Pancreas (tissue), 10 donors: ENCODE measurements around the gene OR8A1. TPM values are rescaled to one million over a fixed set of nuclear protein-coding genes. Genes with fewer than 3 reads are reported as not detected.

Experiments
- ATAC-seq, 4 donors: fragments of 200-7000 bp; cut with Tn5 transposase; one replicate each; pipeline versions ENCODE4 v1.8.0 to v1.9.1; 2020; ENCODE audit warnings: mild to moderate bottlenecking in 4 of 4, moderate library complexity in 4 of 4
- DNase-seq, 6 donors: peaks; one replicate each; pipeline ENCODE4 v3.0.0-alpha.2; 2020
- FAIRE-seq: peaks from 2 replicates; lab custom pipeline; 2012; peaks lifted over from hg19 to GRCh38; lab: Jason Lieb, UNC
- H3K27ac ChIP-seq, 4 donors: fragments of 200-600 bp; sonication (generic); 1 replicate in 3 of 4; 2 replicates in 1 of 4; pipeline versions ENCODE4 v1.5.0 to v1.8.0; 2020
- H3K27me3 ChIP-seq, 4 donors: fragments of 200-600 bp; one replicate each; pipeline ENCODE4 v1.8.0; 2021
- H3K36me3 ChIP-seq, 3 donors: fragments of 200-600 bp; sonication (generic) in 1 of 3; one replicate each; pipeline versions ENCODE4 v1.5.0 to v1.8.0; 2020 to 2021
- H3K4me1 ChIP-seq, 3 donors: fragments of 200-600 bp; one replicate each; pipeline ENCODE4 v1.8.0; 2021
- H3K4me3 ChIP-seq, 4 donors: fragments of 200-600 bp; sonication (generic) in 2 of 4; one replicate each; pipeline versions ENCODE4 v1.5.0 to v1.8.0; 2020 to 2021
- H3K9me3 ChIP-seq, 4 donors: fragments of 200-600 bp; one replicate each; pipeline ENCODE4 v1.8.0; 2021
- WGBS, 2 donors: extraction: QIAGEN DNeasy Blood & Tissue Kit; methylation state at CpG; one replicate each; pipeline ENCODE4 v1.1.7; 2013; 5-methylcytosine and 5-hydroxymethylcytosine counted together
- intact Hi-C, 3 donors: fragments of 100-400 bp; cut with DNase I; formaldehyde crosslinking; loops; one replicate each; pipeline versions ENCODE4 v1.11.1 to v1.14.2; 2022
- polyA plus RNA-seq, 2 donors: library from polyadenylated mRNA; stranded (reverse); fragments of 200-250 nt; gene quantifications; one replicate each; pipeline ENCODE4 v1.2.3, GENCODE V29; 2013
- total RNA-seq, 6 donors: library from RNA; stranded (reverse); fragmentation: NEBNext Ultra II Directional in 4 of 6; extraction: Animal tissue kit (Norgen Biotek cat#: 25700) in 4 of 6; gene quantifications; one replicate each; pipeline versions ENCODE4 v1.2.1 to v1.2.4, GENCODE V29; 2021 to 2023
- TF ChIP-seq, protein P1 (sequence below), 4 donors: fragments of 200-600 bp; sonication (generic) in 3 of 4; IDR thresholded peaks; one replicate each; pipeline versions ENCODE4 v1.5.0 to v1.8.0; 2021; ENCODE audit warnings: antibody characterized with exemption in 4 of 4
- donor health status: healthy with polysubstance abuse.
- donor health status: DM: no; HTN: no; CAD: no; lungs with moderate emphysema.
- donor health status: DM: no; HTN: no; CAD: no.
- donor health status: control.
- donor health status: control.
- donor health status: Bipolar disorder and iron deficiency.
- donor health status: DM: yes; HTN: yes; CAD: no.
- donor health status: DM: no; HTN: no; CAD: no.
- donor health status: DM: no; HTN: no; CAD: no.
- donor health status: DM: yes; HTN: yes; CAD: no.

The OR8A1 gene
- total and polyA plus RNA-seq, 8 donors, result 0.02 TPM; not detected in 7

DNA sequence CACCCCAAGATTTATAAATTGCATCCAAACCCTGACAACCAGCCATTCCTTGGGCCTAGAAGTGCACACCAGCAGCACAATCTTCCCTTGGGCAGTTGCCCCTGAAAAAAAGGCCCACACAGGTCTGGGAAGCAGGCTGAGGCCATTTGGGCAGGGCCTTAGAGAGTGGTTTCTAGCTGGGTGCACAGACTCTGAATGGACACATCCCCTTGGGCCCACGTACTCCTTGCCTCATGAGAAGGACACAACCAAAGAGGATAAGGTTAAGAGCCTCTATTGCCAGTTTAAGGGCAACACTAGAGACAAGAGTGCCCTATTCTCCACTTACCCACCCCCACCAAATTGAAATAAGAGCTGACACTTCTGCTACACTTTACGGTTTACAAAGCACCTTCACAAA lies 40.5 kb downstream of the OR8A1 start:
- FAIRE-seq, result no peak
- DNase-seq, result no peak
- TF ChIP-seq, protein P1, sequence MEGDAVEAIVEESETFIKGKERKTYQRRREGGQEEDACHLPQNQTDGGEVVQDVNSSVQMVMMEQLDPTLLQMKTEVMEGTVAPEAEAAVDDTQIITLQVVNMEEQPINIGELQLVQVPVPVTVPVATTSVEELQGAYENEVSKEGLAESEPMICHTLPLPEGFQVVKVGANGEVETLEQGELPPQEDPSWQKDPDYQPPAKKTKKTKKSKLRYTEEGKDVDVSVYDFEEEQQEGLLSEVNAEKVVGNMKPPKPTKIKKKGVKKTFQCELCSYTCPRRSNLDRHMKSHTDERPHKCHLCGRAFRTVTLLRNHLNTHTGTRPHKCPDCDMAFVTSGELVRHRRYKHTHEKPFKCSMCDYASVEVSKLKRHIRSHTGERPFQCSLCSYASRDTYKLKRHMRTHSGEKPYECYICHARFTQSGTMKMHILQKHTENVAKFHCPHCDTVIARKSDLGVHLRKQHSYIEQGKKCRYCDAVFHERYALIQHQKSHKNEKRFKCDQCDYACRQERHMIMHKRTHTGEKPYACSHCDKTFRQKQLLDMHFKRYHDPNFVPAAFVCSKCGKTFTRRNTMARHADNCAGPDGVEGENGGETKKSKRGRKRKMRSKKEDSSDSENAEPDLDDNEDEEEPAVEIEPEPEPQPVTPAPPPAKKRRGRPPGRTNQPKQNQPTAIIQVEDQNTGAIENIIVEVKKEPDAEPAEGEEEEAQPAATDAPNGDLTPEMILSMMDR (IDR thresholded peaks at IDR 0.05), result no peak
- no peak overlapping the region for H3K4me3 ChIP-seq
- H3K9me3 ChIP-seq, result no peaks in the 10 kb centered on the region
- H3K27me3 ChIP-seq, result peaks cover 0 to 11% (median 0%) of the 10 kb centered on the region in 4 donors
- ATAC-seq, result no peak
- H3K4me1 ChIP-seq, result no peaks in the 10 kb centered on the region
- H3K36me3 ChIP-seq, result no peaks in the 10 kb centered on the region
- H3K27ac ChIP-seq, result no peak overlapping the region
- intact Hi-C loops, result no loop called here
- 80 to 92% methylated on average over 2 of the region's 2 CpGs for WGBS, 2 donors

DNA sequence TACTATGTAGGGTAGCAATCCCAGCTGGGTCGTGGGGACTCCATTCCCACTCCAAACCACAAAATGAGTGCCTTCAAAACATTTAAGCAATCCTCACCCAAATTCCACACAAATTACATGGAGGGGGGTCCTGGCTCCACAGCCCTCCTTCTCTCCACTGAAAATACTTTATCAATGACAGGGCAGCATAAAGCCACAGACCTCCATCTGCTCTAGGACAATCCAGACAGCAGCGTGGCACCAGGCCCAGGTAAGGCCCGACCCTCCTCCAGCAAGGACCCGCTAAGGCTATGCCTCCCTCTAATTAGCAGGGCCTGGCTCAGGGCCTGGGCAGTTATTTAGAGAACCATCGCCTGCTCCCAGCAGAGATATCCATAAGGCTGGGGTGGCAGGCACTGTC lies 41.3 kb downstream of the OR8A1 start, which contains the start of gene PANX3:
Gene PANX3, plus strand, starts transcription at position 365 of the 400 bp plus-strand sequence. CDS start 129 bp downstream, outside the sequence.
- TF ChIP-seq, protein P1 (IDR thresholded peaks at IDR 0.05), result no peak
- no peak within 1 kb of the TSS for H3K27ac ChIP-seq
- DNase-seq (no peak), FAIRE-seq (no peak), ATAC-seq (no peak)
- no peaks in the 10 kb centered on the region for H3K4me1 ChIP-seq
- H3K9me3 ChIP-seq, result no peaks in the 10 kb centered on the region
- intact Hi-C loops, result no loop called here
- 54 to 74% methylated on average over 5 of the region's 5 CpGs for WGBS, 2 donors
- H3K36me3 ChIP-seq, result no peaks in the 10 kb centered on the region
- no peak within 1 kb of the TSS for H3K4me3 ChIP-seq
- H3K27me3 ChIP-seq, result peaks cover 0 to 11% (median 0%) of the 10 kb centered on the region in 4 donors

DNA sequence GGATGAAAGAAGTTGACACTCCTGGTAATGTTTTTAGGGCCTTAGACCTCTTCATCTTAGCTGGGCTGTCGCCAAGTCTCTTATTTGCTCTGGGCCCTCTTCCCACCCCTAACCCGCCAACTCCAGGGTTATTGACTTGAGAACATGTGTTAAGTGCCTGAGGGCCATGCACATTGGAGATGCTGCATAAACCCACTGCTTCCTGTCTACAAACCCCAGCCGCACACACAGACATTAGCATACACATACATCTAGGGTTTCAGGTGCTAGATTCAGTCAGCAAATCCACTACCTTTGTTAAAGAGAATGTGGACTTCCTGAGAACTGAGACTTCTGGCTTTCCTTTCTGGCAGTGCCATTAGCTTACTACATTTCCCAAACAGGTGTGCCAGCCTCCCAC lies 42.2 kb downstream of the OR8A1 start:
- Histone ChIP-seq H3K9me3 (no peaks in the 10 kb centered on the region), H3K4me1 (no peaks in the 10 kb centered on the region), H3K4me3 (no peak overlapping the region), H3K36me3 (no peaks in the 10 kb centered on the region), H3K27ac (no peak overlapping the region), H3K27me3 (peaks cover 0 to 11% (median 0%) of the 10 kb centered on the region in 4 donors)
- TF ChIP-seq, protein P1 (IDR thresholded peaks at IDR 0.05), result no peak
- DNase-seq (no peak), FAIRE-seq (no peak), ATAC-seq (no peak)
- intact Hi-C loops, result no loop called here
- WGBS, 2 donors, result 55 to 66% methylated on average over 3 of the region's 3 CpGs

- intact Hi-C loops, result no loop called here
- ATAC-seq, result no peak
- TF ChIP-seq, protein P1 (IDR thresholded peaks at IDR 0.05), result no peak
Observed at GRCh38 chr11:124612567-124613246, 42.9 kb downstream of the OR8A1 start.

DNA sequence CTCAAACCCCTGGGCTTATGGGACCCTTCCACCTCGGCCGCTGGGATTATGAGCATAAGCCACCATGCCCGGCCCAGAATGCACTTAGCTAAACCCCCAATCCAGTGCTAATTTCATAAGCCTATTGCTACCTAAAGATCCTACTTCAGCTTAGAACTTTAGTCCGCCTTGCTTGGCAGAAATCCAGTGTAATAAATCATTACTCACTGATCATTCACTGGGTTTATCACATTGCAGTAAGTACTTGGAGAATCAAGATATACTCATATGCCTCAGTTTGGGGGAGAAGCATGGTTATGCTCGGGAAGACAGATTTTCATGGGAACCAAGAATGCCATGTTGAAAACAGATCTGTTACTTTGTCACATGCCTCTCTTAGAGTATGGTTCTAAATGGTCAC lies 49.1 kb downstream of the OR8A1 start:
- FAIRE-seq, result no peak
- Histone ChIP-seq H3K4me1 (peaks cover 0 to 10% (median 4%) of the 10 kb centered on the region in 3 donors), H3K27me3 (peaks cover 0 to 11% (median 0%) of the 10 kb centered on the region in 4 donors), H3K4me3 (no peak overlapping the region), H3K36me3 (no peaks in the 10 kb centered on the region), H3K9me3 (no peaks in the 10 kb centered on the region), H3K27ac (no peak overlapping the region)
- WGBS, 2 donors, result 60% methylated on average over 5 of the region's 5 CpGs
- DNase-seq, result no peak
- intact Hi-C loops, result no loop called here
- TF ChIP-seq, protein P1 (IDR thresholded peaks at IDR 0.05), result no peak
- ATAC-seq, result no peak

More at GRCh38 chr11:124612567-124613246, 42.9 kb downstream of the OR8A1 start:
- H3K36me3 ChIP-seq, result no peaks in the 10 kb centered on the region
- no peak overlapping the region for H3K4me3 ChIP-seq
- WGBS, 2 donors, result 61 to 66% methylated on average over 10 of the region's 10 CpGs
- peaks cover 0 to 11% (median 0%) of the 10 kb centered on the region in 4 donors for H3K27me3 ChIP-seq
- no peak for DNase-seq
- FAIRE-seq, result no peak
- H3K9me3 ChIP-seq, result no peaks in the 10 kb centered on the region
- no peaks in the 10 kb centered on the region for H3K4me1 ChIP-seq
- H3K27ac ChIP-seq, result no peak overlapping the region
